GM12892 (cell line): ENCODE measurements around the gene SYT13.

Experiments used
- POLR2A ChIP-seq: IDR thresholded peaks from 2 replicates; pipeline ENCODE4 v1.6.1; 2011; ENCODE audit warnings: low read depth, low read length, control low read depth
- POLR2AphosphoS5 ChIP-seq: IDR thresholded peaks from 2 replicates; pipeline ENCODE4 v1.6.1; 2011; ENCODE audit warnings: low read depth, low read length, control low read depth

DNA sequence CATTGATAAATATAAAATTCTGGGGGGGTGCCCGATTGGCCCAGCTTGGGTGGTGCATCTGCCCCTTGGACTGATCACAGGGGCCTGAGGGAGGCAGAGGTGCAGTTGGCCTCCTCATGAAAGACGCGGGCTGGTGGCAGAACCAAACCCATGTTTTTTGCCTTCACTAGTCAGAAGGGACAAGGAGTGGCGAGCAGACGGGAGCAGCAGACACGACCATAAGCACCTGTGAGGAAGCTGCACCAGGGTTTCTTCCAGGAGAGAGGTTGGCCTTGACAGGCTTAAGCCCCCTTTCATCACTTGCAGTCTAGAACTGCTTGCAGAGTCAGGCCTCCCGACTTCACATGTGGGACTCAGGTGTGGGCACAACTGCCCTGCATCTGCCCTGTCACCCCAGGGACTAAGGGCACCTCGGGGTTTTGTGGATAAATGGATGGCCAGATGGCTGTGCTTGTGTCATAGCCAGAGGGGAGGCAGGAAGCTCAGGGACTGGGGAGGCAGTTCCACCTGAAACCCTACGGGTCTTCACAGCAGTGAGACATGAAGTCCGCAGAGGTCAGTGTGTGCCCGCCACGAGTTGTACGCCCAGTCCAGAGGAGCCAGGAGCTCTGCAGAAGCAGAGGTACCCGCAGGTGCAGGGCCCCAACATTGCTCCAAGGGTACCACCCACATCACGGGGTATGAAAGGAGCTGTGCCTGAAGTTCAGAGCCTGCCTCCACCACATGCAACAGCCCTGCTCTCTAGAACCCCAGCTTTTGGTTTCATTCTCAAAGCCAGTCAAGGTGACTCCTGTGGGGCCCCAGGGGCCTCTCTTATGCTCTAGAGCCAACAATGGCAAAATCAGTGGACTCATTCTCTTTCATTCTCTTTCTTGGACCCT lies 18.2 kb upstream of the SYT13 start:
- TF ChIP-seq POLR2AphosphoS5 (no peak), POLR2A (no peak)
